ENCODE data around the gene PKD1. TPM values are rescaled to one million over a fixed set of nuclear protein-coding genes. Genes with fewer than 3 reads are reported as not detected.
"Not testable (repeated sequence)": the region's sequence is repeated elsewhere in the genome, so short reads cannot be mapped to it uniquely, and the experiment has no call there.

Gene PKD1
- total RNA-seq, 1 experiment from 2014 or later: 83.5 TPM

DNA sequence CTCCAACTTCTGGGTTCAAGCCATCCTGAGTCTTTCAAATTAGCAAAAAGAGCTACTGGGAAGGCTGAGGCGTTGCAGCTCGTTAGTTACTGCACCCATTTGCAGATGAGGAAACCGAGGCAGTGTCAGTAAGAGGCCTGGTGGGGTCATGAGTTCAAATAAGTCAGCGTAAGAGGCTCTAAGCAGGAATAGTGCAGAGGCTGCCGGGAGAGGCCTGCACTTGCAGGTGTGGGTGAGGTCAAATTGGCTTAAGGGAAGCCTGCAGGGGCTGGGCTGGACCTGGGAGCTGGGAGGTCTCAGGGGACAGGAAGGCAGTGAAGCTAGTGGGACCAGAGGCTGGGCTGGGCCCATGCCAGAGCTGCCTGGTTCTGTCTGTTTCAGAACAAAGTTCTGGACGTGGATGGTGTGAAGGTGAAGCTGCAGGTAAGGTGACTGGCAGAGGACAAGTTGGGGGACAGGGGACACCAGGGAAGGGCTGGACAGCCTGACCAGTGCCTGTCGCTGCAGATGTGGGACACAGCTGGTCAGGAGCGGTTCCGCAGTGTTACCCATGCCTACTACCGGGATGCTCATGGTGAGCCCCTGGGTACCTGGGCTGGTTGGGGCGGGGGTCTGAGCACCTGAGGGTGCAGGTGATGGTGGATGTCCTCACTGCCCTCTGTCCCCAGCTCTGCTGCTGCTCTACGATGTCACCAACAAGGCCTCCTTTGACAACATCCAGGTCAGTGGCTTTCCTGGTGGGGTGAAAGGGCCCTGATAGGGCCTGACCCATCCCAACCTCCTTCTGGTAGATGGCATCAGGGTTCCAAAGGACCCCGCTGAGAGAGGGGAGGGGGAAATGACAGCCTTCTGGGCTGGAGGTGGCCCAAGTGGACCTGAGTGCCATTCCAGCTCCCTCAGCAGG is 15.7 kb upstream of the PKD1 start:
- no peak for DNase-seq (ENCODE audit: low read depth)

DNA sequence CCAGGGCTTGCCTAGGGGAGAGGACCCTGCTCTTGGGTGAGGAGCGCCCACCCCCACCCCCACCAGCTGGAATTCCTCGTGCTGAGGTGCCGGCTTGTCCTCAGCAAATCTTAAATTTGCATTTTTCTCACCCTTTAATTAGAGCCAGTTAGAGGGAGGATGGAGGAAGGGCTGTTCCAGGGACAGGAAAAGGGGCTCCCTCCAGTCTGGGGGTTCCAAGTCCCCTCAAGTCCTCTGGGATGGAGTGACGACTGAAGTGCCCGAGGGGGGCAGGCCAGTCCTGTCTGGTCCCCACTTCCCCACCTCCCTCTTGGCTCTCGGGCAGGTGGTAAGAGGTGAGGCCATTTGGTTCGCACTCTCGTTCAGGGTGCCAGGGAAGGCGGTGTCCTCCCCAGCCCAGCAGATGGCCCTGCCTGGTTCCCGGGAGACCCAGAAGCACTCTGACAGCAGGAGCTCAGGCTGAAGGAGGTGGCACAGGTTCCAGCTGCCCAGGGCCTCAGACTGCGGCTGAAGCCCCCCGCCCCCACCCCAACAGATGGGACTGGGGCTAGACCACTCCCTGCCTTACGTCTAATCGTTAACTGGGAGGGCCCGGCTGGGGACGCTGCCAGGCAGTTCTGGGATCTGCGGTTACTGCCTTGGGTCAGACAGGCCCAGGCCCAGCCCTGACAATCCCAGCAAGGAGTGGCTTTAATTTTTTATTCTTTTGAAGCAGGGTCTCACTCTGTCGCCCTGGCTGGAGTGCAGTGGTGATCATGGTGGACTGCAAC is 14.9 kb upstream of the PKD1 start:
- DNase-seq (ENCODE audit: low read depth): peak; percentile 19

DNA sequence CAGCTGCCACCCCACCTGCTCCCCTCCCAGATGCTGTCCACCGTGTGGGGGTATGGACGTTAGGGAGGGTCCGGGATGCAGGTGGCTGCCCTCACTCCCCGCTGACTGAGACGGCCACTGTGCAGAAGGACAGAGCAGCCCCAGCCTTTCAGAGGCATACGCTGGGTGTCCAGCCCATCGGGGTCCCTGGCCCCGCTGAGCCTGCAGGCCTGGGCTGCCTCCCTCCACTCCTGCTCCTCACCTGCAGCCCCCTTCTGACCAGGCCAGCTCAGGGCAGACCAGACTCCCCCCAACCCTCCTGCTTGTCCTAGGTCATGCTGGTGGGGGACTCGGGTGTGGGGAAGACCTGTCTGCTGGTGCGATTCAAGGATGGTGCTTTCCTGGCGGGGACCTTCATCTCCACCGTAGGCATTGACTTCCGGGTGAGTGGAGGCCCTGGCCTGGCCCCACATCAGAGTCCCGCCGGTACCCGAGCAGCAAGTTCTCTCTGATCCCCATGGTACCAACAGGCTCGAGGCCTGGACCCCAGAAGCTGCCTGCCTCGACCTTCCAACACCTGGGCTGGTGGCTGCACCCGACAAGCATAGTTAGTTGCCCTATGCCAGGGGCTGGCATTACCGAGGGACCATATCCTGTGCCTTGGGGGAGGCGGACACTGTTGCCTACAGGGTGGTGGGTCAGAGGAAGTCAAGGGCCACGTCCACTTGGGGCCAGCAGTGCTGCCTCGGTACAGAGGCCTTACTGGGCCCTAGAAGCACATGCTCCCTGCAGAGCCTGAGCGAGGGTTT is 14.1 kb upstream of the PKD1 start:
- peak; percentile 13 for DNase-seq (ENCODE audit: low read depth)

DNA sequence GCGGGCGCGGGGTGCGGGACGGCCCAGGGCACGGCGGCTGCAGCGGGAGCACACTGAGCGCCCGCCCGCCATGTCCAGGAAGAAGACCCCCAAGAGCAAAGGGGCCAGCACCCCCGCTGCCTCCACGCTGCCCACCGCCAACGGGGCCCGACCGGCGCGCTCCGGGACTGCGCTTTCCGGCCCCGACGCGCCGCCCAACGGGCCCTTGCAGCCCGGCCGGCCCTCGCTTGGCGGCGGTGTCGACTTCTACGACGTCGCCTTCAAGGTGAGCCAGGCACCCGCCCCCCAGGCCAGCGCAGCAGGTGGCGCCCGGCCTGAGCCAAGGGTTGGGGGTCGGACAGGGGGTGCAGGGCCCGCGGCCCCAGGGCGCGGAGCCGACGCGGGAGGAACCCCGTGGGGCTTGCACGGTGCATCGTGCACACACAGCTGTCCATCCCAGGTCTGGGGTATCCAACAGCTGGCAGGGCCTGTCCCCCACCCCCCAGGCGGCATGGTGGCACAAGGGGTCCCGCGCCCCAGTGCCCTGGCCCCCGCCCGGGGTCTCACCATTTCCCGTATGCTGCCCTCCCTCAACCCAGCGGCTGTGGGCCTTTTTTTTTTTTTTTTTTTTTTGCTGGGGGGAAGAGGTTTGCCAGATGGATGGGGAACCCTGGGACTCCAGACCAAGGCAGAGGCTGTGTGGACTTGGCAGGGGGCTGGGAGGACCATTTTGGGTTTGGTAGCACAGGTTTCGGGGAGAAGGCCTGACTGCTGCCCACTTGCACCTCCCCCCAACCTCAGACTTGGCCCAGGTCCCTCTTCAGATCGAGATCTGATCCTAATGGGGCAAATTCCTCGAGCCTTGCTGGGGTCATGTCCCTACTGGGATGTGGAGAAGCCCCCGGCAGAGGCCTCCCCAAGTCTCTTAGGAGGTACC is 13.3 kb upstream of the PKD1 start:
- DNase-seq (ENCODE audit: low read depth): peak; percentile 13

DNA sequence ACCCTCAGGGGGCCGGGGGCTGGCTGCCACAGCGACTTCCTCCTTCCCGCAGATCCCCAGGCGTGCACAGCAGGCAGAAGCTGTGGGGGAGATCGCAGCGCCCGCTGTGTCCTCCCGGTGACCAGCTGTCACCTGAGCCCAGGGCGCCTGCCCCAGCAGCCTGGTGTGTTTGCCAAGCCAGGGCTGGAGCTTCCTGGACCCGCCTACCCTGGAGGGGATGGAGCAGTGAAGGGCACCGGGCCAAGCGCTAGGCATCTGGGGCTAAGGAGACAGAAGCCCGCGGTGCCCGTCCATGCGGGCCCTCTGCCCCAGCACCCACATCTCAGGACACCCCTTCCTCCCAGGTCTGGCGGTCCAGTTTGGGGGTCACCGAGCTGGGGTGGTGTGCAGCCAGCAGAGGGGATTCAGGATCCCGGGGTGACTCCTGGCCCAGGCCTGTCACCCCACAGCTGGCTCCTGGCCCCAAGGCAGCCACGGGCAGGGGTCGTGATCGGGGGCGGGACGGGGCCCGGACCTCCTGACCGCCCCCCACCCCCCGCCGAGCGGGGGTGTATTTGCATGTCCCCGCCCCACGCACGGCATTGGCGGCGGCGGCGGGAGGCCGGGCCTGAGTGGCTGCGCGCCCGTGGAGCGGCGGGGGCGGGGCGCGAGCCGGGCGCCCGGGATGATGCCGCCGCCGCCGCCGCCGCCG is 12.4 kb upstream of the PKD1 start, which contains the start of gene RAB26:
Gene RAB26 (plus strand): TSS at position 645 of the 691 bp plus-strand sequence. CDS start 159 bp downstream, outside the sequence.
- peak; percentile 45 for DNase-seq (ENCODE audit: low read depth)

DNA sequence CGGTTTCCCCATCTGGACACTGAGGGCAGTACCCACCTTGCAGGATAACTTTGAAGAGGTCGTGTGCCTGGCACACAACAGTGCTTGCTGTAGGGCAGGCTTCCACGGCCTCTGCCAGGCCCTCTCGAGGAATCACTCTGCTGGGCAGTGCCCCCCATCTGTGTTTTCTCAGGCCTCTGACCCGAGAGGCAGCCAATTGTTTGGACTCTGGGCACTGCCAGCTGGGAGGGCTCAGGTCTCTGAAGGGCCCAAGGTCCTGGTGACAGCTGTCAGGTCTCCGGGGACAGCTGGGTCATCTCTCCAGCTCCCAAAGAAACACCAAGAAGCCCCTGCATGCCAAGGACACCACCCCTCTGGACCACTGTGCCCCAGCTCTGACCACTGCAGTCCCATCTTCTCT is 11.7 kb upstream of the PKD1 start:
- DNase-seq (ENCODE audit: low read depth): no peak

DNA sequence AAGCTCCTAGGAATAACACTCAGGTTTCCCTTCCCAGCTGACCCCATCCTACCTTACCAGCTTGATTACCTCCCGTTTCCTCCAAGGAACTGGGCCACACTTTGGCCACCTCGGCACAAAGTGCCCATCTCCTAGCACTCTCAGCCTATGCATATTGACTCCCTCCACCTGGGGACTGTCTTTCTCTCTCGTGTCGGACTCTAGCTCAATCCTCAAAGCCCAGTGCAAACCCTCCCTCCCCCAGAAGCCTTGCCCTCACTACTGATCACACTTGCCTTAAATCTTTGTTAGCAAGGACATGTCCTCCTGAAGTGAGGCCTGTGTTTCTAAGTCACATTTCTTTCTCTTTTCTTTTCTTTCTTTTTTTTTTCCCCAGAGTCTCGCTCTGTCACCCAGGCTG is 10.1 kb upstream of the PKD1 start:
- DNase-seq (ENCODE audit: low read depth): no peak

DNA sequence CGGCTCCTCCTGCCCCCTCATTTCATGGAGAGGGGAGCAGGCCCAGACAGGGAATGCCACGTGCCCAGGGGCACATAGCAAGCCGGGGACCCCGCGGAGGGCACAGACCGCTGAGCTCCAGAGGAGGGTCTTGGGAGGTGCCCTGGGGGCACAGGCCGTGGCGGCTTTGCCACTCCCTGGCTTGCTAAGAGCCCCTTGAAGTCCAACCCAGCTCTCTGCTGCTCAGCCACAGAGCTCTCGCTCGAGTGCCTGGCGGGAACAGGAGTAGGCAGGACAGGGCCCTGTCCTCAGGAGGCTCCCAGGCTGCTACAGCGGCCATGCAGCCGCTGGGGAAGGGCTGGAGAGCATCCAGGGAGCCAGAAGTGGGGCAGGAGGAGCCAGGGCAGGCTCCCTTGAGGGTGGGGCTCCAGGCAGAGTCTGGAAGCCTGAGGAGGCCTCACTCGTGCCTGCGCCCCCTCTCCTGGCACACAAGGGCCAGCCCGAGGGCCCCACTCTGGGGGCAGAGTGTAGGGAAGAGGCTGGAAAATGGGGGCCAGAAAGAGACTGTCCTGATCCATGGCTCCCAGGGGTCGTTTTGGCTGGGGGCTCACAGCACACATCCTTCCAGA is 8.3 kb upstream of the PKD1 start:
- no peak for DNase-seq (ENCODE audit: low read depth)

DNA sequence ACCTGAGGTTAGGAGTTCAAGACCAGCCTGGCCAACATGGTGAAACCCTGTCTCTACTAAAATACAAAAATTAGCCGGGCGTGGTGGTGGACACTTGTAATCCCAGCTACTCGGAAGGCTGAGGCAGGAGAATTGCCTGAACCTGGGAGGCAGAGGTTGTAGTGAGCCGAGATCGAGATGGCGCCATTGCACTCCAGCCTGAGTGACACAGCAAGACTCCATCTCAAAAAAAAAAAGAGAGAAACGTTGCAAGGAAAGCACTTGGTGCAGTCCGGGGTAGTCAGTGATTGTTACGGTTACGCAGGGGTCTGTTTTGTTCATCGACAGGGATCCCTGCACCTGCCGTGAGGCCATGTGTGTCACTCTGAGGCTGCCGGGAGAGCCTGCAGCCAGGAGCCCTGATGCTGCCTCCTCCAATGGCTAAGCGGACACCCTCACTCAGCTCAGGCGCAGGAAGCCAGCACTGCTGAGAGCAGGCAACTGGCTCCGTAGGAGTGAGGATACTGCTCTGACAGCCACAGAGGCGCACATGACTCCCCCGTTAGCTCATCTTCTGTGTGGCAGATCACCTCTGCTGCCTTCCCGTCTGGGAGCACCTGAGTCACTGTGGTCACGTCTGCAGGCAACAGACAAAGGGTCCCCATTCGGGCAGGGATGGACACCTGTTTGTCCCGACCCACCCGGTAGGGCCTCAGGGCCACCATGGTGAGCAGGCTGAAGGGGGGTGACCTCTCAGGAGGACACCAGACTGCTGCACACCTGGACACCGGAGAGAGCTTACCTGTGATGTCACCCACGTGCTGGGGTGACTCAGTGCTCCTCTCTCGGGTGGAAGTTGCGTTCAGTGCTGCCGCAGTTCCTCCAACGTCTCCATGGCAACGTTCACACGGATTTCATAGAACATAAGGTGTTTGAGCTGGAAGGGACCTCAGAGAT is 7.5 kb upstream of the PKD1 start:
- DNase-seq (ENCODE audit: low read depth): no peak

DNA sequence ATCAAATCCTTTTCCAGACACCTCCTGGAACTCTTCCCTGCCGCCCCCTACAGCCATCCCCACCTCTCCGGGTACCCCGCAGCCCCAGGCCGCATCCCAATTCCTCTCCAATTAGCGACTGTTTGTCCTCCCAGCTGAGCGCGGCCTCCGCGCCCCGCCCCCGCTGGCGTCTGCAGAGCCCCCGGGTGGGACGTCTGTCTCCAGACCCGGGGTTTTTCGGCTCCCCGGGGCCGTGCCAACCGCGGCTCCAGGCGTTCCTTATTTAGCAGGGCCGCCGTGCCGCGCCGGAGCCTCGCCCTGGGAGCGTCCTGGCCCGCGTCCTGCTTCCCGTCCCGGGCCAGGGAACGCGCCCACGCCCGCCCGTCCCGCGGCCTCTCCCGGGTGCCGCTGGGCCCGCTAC is 627 bp downstream of the PKD1 start:
- DNase-seq (ENCODE audit: low read depth): peak; percentile 10

DNA sequence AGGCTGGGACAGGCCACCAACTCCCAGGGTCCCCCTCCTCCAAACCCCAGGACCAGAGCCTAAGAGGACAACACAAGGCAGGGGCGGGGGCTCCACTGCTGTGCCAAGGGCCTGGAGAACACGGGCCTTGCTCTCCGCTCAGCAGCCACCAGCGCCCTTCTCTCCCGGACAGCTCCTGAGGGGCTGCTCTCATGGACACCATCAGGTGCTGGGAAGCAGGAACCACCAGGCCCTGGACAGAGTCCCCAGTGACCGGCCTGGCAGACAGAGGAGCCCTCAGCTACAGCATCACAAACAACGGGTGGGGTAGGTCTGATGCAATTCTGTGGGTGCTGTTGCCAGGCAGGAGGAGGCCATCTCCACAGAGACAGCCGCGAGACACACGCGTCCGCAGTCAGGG is 1.9 kb downstream of the PKD1 start:
- not testable (repeated sequence) for DNase-seq (ENCODE audit: low read depth)

DNA sequence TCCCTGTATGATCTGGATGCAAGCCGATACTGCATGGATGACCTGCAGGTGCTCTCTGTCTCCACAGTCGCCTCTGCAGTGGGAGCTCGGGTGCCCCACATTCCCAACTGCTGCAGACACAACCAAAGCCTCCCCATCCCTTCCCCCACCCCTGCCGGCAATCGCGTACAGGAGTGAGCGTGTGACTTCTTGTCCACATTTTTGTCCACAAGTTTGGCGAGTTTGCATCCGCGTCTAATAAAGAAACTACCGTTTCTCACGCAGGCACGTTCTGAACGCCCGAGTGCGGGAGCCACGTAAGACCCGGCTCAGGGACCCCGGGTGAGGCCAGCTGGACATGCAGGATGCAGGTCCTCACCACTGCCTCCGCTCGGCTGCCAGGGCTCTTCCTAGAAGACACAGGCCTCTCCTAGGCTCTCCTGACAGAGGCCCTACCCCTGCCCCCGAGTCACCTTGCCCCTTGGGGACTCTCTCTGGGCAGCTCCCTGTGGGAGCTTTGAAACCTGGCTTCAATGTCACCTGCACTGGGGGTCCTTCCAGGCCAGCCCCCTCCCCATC is 5.7 kb downstream of the PKD1 start:
- DNase-seq (ENCODE audit: low read depth): not testable (repeated sequence)

DNA sequence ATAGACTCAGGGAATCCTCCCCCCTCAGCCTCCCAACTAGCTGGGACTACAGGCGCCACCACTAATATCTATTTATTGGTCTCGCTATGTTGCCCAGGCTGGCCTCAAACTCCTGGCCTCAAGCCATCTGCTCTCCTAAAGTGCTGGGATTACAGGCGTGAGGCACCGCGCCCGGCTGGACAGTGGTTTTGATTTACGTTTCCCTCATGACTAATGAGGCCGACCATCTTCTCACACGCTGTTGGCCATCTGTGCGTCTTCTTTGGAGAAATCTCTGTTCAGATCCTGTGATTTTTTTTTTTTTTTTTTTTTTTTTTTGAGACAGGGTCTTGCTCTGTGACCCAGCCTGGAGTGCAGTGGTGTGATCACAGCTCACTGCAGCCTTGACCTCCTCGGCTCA is 6.4 kb downstream of the PKD1 start:
- DNase-seq (ENCODE audit: low read depth): peak; percentile 68

DNA sequence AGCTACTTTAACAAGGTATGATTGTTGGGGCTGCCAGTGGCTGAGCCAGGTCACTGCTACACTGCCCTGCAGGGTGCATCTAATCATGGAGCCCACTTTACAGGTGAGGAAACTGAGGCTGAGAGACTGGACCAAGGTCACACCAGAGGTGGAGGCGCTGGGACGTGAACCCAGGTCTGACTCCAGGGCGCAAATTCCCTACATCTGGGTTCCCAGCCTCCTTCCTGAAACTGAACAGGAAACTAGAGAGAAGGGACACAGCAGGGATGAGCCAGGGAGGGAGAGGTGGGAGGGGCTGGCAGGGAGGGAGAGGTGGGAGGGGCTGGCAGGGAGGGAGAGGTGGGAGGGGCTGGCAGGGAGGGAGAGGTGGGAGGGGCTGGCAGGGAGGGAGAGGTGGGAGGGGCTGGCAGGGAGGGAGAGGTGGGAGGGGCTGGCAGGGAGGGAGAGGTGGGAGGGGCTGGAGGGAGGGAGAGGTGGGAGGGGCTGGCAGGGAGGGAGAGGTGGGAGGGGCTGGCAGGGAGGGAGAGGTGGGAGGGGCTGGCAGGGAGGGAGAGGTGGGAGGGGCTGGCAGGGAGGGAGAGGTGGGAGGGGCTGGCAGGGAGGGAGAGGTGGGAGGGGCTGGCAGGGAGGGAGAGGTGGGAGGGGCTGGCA is 7.9 kb downstream of the PKD1 start:
- peak; percentile 71 for DNase-seq (ENCODE audit: low read depth)

DNA sequence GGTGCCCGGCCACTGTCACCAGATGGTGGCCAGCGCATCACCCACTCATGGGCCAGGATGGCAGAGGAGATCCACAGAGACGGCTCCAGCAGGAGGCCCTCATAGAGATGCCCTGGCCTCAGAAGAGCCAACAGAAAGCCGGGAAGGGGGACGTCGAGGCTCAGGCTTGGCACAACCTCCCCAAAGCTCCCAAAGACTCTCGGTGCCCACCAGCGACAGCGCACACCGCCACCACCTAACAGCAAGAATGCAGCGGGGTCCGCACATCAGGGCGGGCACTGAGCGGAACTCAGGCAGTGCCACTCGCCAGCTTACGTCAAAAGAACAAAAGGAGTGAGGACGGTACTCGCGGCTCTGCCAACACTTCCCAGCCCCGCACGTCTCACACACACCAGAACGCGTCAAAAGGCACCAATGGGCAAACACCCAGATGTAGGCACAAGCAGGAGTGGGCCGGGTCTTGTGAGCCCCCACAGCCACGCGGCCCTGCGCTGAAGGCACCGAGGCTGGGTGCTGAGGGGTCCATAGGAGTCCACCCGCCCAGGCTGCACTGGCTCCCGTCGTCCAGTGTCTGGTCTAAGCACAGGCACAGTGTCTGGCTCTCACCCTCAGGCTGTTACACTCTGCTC is 8.7 kb downstream of the PKD1 start:
- not testable (repeated sequence) for DNase-seq (ENCODE audit: low read depth)

DNA sequence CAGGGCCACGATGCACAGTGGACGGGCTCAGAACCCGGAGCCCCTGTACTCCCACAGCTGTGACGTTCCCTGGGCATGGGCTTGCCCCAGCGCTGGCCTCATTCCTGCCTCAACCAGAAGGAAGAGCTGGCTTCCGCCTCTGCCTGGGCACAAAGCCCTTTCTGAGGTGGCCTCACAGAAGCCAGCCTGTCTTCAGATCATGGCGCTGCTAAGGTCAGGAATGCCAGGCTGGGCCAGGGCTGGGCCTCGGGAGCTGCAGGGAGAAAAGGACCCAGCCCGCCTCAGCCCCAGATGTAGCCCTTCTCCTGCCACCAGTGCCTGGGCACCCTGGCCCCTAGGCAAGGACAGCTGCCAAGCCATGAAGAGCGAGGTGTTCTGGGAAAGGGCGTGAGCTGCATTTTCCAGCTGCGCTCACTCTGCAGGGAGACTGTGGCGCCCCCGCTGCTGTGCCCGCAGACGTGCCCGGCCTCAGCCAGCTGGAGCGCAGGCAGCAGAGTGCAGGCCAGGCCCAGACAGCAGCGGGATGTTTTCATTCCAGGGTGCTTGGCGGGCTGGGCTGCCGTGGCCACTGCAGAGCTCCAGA is 9.4 kb downstream of the PKD1 start:
- DNase-seq (ENCODE audit: low read depth): peak; percentile 61

DNA sequence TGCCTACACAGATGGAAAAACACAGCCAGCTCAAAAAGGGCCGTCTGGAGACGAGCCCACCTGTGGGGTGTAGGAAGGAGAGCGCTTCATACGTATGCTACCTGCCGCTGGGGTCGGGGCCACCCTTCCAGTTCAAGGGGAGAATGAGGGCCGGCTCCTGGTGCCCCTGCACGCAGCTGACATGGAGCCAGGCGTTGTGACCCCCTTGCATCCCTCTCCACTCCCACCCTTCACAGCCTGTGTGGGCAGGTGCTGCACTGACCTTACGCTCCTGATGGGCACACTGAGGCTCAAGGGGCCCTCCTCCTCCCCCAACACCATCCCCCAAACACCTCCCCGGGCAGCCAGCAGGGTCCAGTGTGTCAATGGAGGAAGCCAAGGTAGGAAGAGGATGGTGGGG is 10.1 kb downstream of the PKD1 start:
- DNase-seq (ENCODE audit: low read depth): not testable (repeated sequence)
